Activated CD8-positive, alpha-beta memory T cell treated with anti-CD3 and anti-CD28 coated beads, Interleukin-2, amount 50 U/mL, for 48 hours (primary cell): ENCODE results near the gene MARCHF10.

Experiments used
- DNase-seq: peaks from one replicate; pipeline ENCODE4 v3.0.0-alpha.2; 2020

The MARCHF10 gene

DNA sequence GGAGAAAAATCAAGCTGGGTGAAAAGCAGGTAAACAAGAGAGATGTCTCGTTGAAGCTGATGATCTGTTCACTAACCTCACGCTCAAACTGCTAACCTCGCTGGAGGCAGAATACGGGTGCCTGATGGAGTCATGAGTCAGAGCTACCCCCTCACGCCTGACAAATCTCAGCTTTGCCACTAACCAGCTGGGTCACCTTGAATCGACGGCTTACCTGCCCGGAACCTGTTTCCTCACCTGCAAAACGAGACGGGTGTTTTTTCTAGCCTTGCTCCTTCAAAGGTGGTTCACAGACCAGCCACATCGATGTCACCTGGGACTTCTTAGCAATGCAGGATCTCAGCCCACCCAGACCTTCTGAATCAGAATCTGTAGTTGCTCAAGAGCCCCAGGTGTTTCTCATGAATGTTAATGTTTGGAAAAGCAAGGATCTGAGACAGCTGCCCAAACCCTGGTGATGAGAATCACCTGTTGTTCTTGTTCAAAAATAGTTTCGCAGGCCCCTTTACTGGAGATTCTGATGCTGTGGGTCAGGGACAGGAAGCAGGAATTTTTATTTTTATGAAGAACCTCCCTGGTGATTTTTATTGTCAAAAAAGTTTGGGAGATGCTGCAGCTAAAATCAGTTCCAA is 56.9 kb downstream of the MARCHF10 start:
- no peak for DNase-seq

DNA sequence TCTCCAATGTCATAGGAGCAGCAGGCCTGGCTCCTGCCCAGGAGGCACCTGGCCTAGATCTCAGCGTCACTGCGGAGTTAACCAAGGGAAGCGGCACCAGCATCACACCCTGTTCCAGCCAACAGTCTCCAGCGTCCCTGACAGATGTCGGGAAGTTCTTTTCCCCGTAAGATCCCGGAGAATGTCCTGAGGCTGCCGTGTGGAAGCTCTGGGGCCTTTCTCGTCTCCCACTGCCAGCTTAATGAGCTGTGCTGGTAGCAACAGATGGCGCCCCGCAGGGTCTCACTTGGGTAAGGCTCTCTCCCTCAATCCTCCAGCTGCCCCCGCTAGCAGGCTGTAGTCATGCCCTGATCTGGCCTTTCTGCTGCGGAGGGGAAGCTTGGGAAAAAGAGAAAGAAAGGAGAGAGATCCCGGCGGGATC is 57.5 kb downstream of the MARCHF10 start:
- no peak for DNase-seq

DNA sequence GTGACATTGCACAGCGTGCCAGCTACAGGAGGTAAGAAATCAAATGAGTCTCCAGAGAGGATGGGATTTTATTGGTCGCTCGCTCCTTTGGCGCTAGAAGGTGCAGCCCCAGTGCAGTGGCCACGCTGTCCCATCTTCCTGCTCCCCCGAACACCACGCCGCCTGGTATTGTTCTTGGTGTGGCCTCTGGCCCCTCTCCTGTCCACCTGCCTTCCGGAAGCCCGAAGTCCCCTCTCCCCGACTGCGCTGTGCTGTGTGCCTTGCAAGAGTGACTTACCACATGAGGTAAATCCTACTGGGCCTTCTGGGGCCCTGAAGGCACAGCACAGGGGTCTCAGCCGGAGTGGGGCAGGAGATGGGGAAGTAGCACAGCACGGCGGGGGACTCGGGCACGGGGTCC is 58.2 kb downstream of the MARCHF10 start:
- no peak for DNase-seq

GRCh38 chr17:62746941-62747340 is 61.2 kb downstream of the MARCHF10 start:
- DNase-seq, result no peak

GRCh38 chr17:62745806-62746205 is 62.3 kb downstream of the MARCHF10 start:
- DNase-seq, result no peak

- DNase-seq, result no peak
Measured at GRCh38 chr17:62744259-62744658, 63.9 kb downstream of the MARCHF10 start.

DNA sequence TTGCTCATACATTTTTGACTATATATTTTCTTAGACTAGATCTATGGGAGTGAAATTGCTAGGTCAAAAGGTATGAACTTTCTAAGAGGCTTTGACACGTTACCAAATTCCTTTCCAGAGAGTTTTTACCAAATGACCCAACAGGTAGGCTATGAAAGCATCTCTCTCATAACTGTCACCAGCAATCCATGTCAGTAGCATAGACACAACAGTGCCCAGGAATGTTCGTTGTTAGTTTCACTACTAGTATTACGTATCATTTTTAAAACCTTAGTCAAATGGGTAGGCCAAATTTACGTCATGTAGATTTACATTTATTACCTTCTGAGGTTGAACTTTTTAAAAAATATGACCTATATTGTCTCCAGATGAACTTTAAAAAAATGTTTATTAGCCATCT is 66.8 kb downstream of the MARCHF10 start:
- no peak for DNase-seq

DNA sequence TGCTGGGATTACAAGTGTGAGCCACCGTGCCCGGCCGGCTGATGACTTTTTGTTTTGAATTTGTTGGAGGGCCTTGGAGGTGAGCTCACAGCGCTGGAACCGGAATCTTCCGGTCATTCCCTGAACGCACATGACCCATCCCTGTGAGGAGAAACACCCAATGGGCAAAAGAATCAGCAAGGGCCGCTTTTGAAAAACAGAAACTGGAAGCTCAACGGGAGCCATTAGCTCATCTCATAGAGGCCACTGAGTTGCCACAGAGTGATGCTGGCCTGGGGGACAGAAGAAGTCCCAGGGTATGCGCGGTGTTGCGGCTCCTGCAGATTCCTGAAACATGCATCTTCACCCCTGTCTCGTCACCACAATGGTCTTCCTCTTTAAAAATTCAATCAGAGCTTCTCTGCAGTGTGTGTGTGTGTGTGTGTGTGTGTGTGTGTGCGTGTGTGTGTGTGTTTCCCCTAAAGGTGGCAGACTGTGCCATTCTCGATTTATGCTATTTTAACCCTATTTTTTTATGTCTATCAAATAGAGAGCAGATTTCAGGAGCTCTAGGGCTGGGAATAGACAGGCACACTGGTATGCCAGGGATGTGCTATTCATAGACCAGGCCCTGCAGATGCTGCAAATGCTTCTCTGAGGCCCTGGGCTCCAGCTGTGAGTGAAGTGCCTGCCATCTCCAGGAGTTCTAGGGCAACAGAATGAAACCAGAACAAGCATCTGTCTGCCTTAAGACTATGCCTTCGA is 68.3 kb downstream of the MARCHF10 start:
- no peak for DNase-seq

GRCh38 chr17:62738281-62738680 is 69.8 kb downstream of the MARCHF10 start:
- DNase-seq, result no peak

DNA sequence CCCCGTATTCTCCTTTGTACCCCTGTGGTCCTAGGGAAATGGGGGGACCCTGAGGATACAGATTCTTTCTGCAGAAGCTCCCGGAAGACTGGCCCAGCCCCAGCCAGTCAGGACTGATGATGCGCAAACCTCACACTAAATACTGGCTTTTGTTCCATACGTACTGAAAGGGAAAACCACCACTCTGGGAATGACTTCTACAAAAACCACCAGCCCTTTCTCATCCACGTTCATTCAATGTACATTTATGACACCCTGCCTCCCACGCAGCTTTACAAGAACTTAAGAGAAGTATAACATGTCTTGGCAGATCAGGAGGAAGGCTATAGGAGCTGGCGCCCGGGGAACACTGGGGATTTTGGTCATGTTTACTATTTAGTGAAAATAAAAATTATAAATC is 70.6 kb downstream of the MARCHF10 start:
- DNase-seq, result no peak

- DNase-seq, result no peak
Measured at GRCh38 chr17:62735044-62735651, 73.0 kb downstream of the MARCHF10 start.

GRCh38 chr17:62732125-62732524 is 76.0 kb downstream of the MARCHF10 start:
- no peak for DNase-seq

DNA sequence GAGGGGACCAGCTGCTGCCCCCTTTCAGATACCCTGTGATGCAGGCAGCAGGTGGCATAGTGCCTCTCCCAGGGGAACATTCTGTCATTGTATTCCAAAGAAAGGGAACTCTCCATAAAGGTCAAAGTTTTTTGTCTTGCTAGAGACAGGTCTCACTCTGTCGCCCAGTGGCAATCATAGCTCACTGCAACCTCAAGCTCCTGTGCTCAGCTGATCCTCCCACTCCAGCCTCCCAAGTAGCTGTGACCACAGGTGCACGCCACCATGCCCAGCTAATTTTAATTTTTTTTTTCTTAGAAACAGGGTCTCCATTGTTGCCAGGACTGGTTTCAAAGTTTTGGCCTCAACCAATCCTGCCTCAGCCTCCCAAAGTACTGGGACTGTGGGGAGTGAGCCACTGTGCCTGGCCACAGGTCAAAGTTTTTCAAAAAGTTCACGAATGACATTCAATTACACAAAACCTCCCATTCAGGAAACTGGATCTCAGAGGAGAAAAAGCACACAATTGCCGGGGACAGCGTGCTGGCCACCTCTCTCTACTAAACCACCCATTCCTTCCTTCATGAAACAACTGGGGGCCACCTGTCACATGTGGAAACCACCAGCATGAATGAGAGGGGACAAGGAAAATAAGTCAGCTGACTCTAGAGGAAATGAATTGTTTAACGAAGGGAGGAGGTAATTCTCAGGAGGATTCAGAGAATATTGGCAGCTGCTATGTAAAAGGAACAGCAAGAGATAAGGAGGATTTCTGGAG is 80.0 kb downstream of the MARCHF10 start:
- no peak for DNase-seq

DNA sequence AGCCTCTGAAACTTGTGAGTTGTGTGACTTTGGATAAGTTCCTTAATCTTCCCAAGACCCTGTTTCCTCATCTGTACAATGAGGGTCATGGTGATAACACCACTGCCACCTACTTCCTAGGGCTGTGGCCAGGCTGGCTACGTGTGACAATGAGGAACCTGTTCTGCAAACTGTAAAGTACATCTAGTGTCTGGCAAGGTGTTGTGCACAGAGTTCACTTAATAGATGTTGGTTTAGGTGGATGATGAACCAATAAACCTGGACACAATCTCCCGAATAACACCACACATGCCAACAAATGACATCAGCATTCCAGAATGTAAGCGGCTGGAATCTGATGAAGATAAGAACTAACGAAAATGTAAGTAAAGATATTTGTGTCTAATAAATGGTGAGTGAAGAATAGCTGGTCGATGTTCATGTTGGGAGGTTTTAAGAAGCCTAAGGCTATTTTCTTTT is 82.3 kb downstream of the MARCHF10 start:
- DNase-seq, result no peak

DNA sequence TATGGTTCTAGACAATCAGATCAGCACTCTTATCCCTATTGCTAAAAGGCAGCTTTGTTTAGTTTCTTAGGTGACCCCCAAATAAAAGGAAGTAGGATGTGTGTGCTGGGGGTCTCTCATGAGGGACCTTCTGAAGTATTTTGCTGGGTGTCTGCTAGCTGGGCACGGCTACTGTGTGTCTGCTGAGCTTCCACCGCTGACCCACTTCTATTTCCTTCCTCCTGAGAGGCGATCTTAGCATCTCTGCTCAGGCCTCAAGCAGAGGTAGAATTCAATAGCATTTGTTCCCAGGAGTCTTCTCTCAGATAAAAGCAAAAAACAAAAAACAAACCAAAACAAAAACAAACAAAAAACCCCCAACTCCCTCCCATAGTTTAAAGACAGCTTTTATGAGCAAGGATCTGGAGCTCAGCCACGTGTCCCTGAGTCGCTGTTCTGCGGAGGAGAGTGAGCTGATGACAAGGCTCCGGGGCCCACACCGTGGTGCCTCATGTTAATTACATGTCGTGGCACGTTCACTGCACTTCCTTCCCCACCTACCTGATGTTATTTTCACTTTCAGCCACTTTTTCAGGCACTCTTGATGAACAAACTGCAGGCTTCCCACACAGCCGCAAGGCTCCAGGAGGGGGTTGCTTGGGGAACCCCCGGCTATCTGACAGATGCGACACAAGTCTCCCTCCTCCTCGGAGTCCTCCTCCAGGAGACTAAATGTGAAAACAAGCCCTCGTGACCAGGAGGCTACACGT is 83.5 kb downstream of the MARCHF10 start:
- DNase-seq, result peak; percentile 82

- no peak for DNase-seq
Measured at GRCh38 chr17:62723842-62724241, 84.3 kb downstream of the MARCHF10 start.

DNA sequence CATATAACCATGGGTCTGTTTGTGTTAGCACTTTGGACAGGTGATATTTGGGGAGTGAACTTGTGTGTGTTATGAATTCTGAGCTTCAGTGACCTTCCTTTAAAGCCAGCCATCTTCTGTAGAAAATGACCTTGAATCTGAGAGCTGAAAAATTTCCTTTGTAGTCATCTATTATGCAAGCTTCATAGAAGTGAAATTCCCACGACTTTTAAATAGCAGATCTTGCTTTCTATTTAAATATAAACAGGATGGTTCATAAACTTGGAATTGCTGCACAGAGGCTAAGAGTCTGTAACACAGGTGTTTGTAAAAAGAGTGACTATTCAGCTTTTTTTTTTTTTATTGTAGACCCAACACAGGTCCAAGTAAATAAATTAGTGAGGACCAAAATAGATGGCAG is 85.5 kb downstream of the MARCHF10 start:
- no peak for DNase-seq

- no peak for DNase-seq
Measured at GRCh38 chr17:62720126-62720850, 87.8 kb downstream of the MARCHF10 start.

DNA sequence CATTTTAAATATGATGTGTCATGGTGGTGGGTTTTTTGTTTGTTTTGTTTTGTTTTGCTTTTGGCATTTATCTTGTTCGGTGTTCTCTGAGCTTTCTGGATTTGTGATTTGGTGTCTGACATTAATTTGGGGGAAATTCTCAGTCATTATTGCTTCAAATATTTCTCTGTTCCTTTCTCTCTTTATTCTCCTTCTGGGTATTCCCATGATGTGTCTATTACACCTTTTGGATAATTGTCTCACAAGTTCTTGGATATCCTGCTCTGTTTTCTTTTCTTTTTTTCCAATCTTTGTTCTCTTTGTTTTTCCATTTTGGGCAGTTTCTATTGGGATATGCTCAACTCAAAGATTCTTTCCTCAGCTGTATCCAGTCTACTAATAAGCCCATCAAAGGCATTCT is 88.5 kb downstream of the MARCHF10 start:
- no peak for DNase-seq

GRCh38 chr17:62718429-62718828 is 89.7 kb downstream of the MARCHF10 start:
- DNase-seq, result no peak

DNA sequence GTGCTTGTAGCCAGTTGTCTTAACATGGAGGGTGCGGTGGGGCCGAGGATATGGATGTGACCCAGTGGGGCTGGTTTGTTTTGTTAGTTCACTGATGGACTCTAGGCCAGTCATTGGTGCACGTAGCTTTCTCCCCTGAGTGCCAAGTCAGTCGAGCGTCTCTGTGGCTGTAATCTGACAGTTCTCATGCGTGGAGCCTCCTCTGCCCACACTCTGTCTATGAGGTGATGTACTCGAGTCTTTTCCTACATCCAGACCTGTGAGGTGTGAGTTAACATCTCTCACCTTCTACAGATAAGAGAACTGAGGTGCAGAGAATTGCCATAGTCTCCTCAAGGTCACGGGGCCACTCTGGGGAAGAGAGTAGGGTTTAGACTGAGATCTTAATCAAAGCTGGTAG is 90.2 kb downstream of the MARCHF10 start:
- DNase-seq, result no peak

DNA sequence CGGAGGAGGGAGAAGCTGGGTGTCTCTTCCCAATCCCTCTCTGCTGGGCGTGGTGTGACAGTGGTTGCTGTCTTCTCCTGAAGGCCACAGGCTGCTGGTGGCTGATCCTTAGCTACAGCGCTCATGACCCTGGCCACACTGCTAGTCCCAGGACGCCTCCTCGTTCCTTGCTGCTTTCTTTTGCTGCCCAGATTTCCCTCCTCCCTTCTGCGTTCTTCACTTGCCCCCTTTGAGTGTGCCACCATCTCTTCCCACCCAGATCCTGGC is 90.6 kb downstream of the MARCHF10 start:
- no peak for DNase-seq
